SU-DHL-6 (cell line): Measurements from ENCODE around the gene BTBD16.

ENCODE experiments used
- H2AFZ ChIP-seq: fragments of 200-600 bp; sonication (generic); 2 replicates; pipeline ENCODE4 v1.6.1; 2014; ENCODE audit warnings: low read depth, mild to moderate bottlenecking, moderate library complexity, mixed read lengths, antibody characterized with exemption, low read length; ENCODE audit not compliant: severe bottlenecking
- H3F3A ChIP-seq: fragments of 200-600 bp; shearing (Covaris generic); 2 replicates; pipeline ENCODE4 v1.6.0; 2016; ENCODE audit warnings: antibody characterized with exemption, mild to moderate bottlenecking; ENCODE audit not compliant: insufficient read depth
- H3K27ac ChIP-seq: fragments of 200-600 bp; sonication (generic); 2 replicates; pipeline ENCODE4 v1.5.1; 2016; ENCODE audit warnings: low read depth, mild to moderate bottlenecking, low read length, moderate library complexity, mixed read lengths
- H3K27me3 ChIP-seq: fragments of 200-600 bp; sonication (generic), shearing (Covaris generic); 2 replicates; pipeline ENCODE4 v1.6.0; 2014; ENCODE audit warnings: mild to moderate bottlenecking, low read length
- H3K36me3 ChIP-seq: fragments of 200-600 bp; sonication (generic); 2 replicates; pipeline ENCODE4 v1.6.1; 2014; ENCODE audit warnings: mild to moderate bottlenecking, low read length, mixed read lengths
- H3K4me2 ChIP-seq: fragments of 300-600, 200-600 bp; shearing (Covaris generic), sonication (generic); 2 replicates; pipeline ENCODE4 v1.6.0; 2014; ENCODE audit warnings: low read length, low read depth, mild to moderate bottlenecking; ENCODE audit not compliant: poor library complexity, severe bottlenecking
- H3K4me3 ChIP-seq: fragments of 200-600 bp; sonication (generic); 2 replicates; pipeline ENCODE4 v1.5.1; 2014; ENCODE audit warnings: antibody characterized with exemption, low read length, mild to moderate bottlenecking, mixed read lengths; ENCODE audit not compliant: insufficient read depth, poor library complexity, severe bottlenecking
- H3K79me2 ChIP-seq: fragments of 200-600 bp; sonication (generic); 2 replicates; pipeline ENCODE4 v1.6.1; 2014; ENCODE audit warnings: mild to moderate bottlenecking, low read length, moderate library complexity; ENCODE audit not compliant: insufficient read depth
- H3K9ac ChIP-seq: fragments of 200-600 bp; sonication (generic); 2 replicates; pipeline ENCODE4 v1.7.0; 2014; ENCODE audit warnings: mild to moderate bottlenecking, low read length
- H3K9me2 ChIP-seq: fragments of 200-600 bp; sonication (generic); replicated peaks from 2 replicates; pipeline ENCODE4 v1.6.1; 2014; ENCODE audit warnings: low read length; ENCODE audit not compliant: insufficient read depth
- H3K9me3 ChIP-seq: fragments of 200-600 bp; sonication (generic); 2 replicates; pipeline ENCODE4 v1.6.1; 2014; ENCODE audit warnings: low read length, mixed read lengths; ENCODE audit not compliant: insufficient read depth
- H4K20me1 ChIP-seq: fragments of 200-600 bp; sonication (generic); 2 replicates; pipeline ENCODE4 v1.6.1; 2014; ENCODE audit warnings: low read depth, mild to moderate bottlenecking, antibody characterized with exemption, low read length, moderate library complexity, mixed read lengths
- CTCF ChIP-seq: fragments of 200-600 bp; sonication (generic); IDR thresholded peaks from one replicate; pipeline ENCODE4 v1.5.1; 2017; ENCODE audit warnings: antibody characterized with exemption, mild to moderate bottlenecking, low read length, moderate library complexity; ENCODE audit not compliant: insufficient read depth, poor library complexity, severe bottlenecking
- EZH2phosphoT487 ChIP-seq: fragments of 200-600 bp; sonication (generic), shearing (Covaris generic); conservative IDR thresholded peaks from 2 replicates; pipeline ENCODE4 v1.6.1; 2018; ENCODE audit warnings: mild to moderate bottlenecking, antibody characterized with exemption, low read length, moderate library complexity, mixed read lengths

BTBD16 gene

GRCh38 chr10:122248356-122249302 is 22.5 kb upstream of the BTBD16 start:
- no peaks in the 10 kb centered on the region for H3K9me2 ChIP-seq
- TF ChIP-seq EZH2phosphoT487 (no peak), CTCF (no peak)
- no peaks in the 10 kb centered on the region for H3K36me3 ChIP-seq

DNA sequence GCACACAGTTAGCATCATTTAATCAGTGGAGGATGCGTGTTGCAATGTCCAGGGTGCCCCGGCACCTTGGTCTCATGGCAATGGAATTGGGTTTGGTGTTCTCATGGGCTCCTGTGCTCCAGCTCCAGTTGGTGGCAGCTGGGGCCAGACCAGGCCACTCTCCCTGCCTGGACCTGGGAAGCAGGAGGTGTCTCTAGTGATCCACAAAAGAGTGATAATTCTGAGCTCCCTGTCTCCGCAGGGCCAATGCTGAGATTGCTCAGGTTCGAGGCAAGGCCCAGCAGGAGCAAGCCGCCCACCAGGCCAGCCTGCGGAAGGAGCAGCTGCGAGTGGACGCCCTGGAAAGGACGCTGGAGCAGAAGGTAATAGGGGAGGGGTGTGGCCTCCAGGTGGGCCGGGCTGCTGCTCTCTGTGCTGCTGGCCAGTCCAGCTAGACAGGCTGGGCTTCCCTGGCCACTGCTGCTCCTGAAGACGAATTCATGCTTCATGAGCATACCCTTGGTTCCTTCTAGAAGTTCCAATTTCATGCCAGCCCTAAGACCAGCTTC is 21.7 kb upstream of the BTBD16 start:
- no peaks in the 10 kb centered on the region for H3F3A ChIP-seq
- H3K27ac ChIP-seq = no peak overlapping the region
- H3K9me2 ChIP-seq = no peaks in the 10 kb centered on the region
- no peaks in the 10 kb centered on the region for H4K20me1 ChIP-seq
- no peak overlapping the region for H3K9ac ChIP-seq
- H3K9me3 ChIP-seq = no peaks in the 10 kb centered on the region
- TF ChIP-seq EZH2phosphoT487 = no peak
- no peak for TF ChIP-seq CTCF
- no peak overlapping the region for H2AFZ ChIP-seq
- H3K4me3 ChIP-seq = no peak overlapping the region
- H3K4me2 ChIP-seq = no peak overlapping the region
- H3K79me2 ChIP-seq = no peaks in the 10 kb centered on the region
- H3K36me3 ChIP-seq = no peaks in the 10 kb centered on the region
- no peaks in the 10 kb centered on the region for H3K27me3 ChIP-seq

More at GRCh38 chr10:122248356-122249302, 22.5 kb upstream of the BTBD16 start:
- Histone ChIP-seq H3K4me3 (no peak overlapping the region), H3K9ac (no peak overlapping the region), H4K20me1 (no peaks in the 10 kb centered on the region), H3K79me2 (no peaks in the 10 kb centered on the region), H2AFZ (no peak overlapping the region), H3K27ac (no peak overlapping the region), H3F3A (no peaks in the 10 kb centered on the region), H3K4me2 (no peak overlapping the region), H3K27me3 (no peaks in the 10 kb centered on the region), H3K9me3 (no peaks in the 10 kb centered on the region)

GRCh38 chr10:122249991-122250750 is 20.9 kb upstream of the BTBD16 start:
- Histone ChIP-seq H3K27me3 (no peaks in the 10 kb centered on the region), H3K9me3 (no peaks in the 10 kb centered on the region), H3K79me2 (no peaks in the 10 kb centered on the region), H3K4me2 (no peak overlapping the region), H4K20me1 (no peaks in the 10 kb centered on the region), H3K9me2 (no peaks in the 10 kb centered on the region), H2AFZ (no peak overlapping the region), H3K27ac (no peak overlapping the region), H3F3A (no peaks in the 10 kb centered on the region), H3K36me3 (no peaks in the 10 kb centered on the region), H3K4me3 (no peak overlapping the region), H3K9ac (no peak overlapping the region)
- no peak for TF ChIP-seq CTCF
- no peak for TF ChIP-seq EZH2phosphoT487
